CD4-positive, alpha-beta T cell treated with Interleukin-2 at 100 ng/mL for 4 hours (primary cell): ENCODE data around the gene GGNBP2.

Source experiments
- DNase-seq: peaks from one replicate; pipeline ENCODE4 v3.0.0-alpha.2; 2020; ENCODE audit warnings: low spot score

Gene GGNBP2

GRCh38 chr17:36550491-36551417 lies 6.0 kb downstream of the GGNBP2 start:
- peak; percentile 20 for DNase-seq

GRCh38 chr17:36553459-36553858 lies 8.7 kb downstream of the GGNBP2 start:
- DNase-seq, result no peak

GRCh38 chr17:36566081-36566480 lies 21.4 kb downstream of the GGNBP2 start:
- DNase-seq, result no peak

- no peak for DNase-seq
Measured at GRCh38 chr17:36575028-36575427, 30.3 kb downstream of the GGNBP2 start.

- DNase-seq, result no peak
Measured at GRCh38 chr17:36576793-36577192, 32.1 kb downstream of the GGNBP2 start.

GRCh38 chr17:36578671-36579070 lies 34.0 kb downstream of the GGNBP2 start:
- no peak for DNase-seq

- DNase-seq, result no peak
Measured at GRCh38 chr17:36583787-36584186, 39.1 kb downstream of the GGNBP2 start.

- no peak for DNase-seq
Measured at GRCh38 chr17:36586138-36586537, 41.4 kb downstream of the GGNBP2 start.

GRCh38 chr17:36590082-36590481 lies 45.4 kb downstream of the GGNBP2 start:
- no peak for DNase-seq

- DNase-seq, result peak; percentile 68
Measured at GRCh38 chr17:36591434-36592315, 47.0 kb downstream of the GGNBP2 start, which contains the start of gene DHRS11. DHRS11 (plus strand) TSS chr17:36591879; CDS start chr17:36592010, 131 bp downstream.

- DNase-seq, result no peak
Measured at GRCh38 chr17:36592316-36592715, 47.6 kb downstream of the GGNBP2 start.

GRCh38 chr17:36592716-36593321 lies 48.1 kb downstream of the GGNBP2 start:
- no peak for DNase-seq

GRCh38 chr17:36593656-36594316 lies 49.1 kb downstream of the GGNBP2 start:
- no peak for DNase-seq

GRCh38 chr17:36594626-36595401 lies 50.1 kb downstream of the GGNBP2 start:
- DNase-seq, result no peak

- DNase-seq, result no peak
Measured at GRCh38 chr17:36597226-36597625, 52.5 kb downstream of the GGNBP2 start.

GRCh38 chr17:36597866-36598777 lies 53.4 kb downstream of the GGNBP2 start:
- DNase-seq, result no peak

GRCh38 chr17:36598951-36599401 lies 54.3 kb downstream of the GGNBP2 start:
- DNase-seq, result no peak

- DNase-seq, result no peak
Measured at GRCh38 chr17:36599546-36600250, 55.0 kb downstream of the GGNBP2 start.

- no peak for DNase-seq
Measured at GRCh38 chr17:36600465-36600864, 55.7 kb downstream of the GGNBP2 start.
